ENCODE measurements around the gene MLYCD.

DNA sequence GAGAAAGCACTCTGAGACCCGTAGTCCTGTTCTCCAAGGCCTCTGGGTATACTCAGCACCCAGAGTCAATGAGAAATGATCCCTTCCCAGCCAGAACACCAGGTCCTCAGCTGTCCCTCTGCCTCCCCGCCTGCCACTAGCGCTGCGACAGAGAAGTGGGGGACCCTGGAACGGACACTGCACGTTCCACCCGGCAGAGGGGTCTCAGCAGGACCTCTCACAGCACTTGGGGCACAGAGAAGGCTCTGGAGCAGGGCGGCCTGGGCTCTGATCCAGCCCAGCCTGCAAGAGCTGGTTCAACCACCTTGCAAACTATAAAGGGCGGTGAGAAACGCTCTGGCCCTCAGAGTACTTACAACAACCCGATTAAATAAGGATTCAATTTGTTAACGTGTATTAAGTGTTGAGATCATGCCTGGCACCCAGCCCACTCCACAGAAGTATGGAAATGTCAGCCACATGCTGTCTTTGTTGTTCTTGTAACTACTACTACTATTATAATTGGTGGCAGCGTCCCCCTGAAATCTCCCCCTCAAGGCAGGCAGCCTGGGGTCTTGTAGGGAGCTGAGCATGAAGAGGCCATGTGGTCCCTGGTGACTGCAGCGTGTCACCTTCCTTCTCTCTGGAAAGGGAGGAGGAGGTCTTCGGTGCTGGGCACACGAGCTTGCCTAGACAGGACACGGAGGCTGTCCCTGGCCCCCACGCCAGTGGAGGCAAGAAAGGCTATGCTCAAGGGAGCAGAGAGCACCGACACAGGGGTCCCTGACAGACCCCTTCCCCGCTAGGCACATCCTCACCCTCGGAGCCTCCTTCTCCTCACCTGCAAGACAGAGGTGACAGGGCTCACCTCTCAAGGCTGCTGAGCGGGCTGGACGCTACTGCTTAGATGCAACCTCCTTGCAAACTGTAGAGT is 56.6 kb downstream of the MLYCD start:
- TF ChIP-seq, protein P1, sequence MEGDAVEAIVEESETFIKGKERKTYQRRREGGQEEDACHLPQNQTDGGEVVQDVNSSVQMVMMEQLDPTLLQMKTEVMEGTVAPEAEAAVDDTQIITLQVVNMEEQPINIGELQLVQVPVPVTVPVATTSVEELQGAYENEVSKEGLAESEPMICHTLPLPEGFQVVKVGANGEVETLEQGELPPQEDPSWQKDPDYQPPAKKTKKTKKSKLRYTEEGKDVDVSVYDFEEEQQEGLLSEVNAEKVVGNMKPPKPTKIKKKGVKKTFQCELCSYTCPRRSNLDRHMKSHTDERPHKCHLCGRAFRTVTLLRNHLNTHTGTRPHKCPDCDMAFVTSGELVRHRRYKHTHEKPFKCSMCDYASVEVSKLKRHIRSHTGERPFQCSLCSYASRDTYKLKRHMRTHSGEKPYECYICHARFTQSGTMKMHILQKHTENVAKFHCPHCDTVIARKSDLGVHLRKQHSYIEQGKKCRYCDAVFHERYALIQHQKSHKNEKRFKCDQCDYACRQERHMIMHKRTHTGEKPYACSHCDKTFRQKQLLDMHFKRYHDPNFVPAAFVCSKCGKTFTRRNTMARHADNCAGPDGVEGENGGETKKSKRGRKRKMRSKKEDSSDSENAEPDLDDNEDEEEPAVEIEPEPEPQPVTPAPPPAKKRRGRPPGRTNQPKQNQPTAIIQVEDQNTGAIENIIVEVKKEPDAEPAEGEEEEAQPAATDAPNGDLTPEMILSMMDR (IDR thresholded peaks at IDR 0.05), result no peak
- no peak for TF ChIP-seq POLR2A (IDR thresholded peaks at IDR 0.05)
